GM12878 (cell line): ENCODE measurements around the gene MYOCOS. TPM values are rescaled to one million over a fixed set of nuclear protein-coding genes. Genes with fewer than 3 reads are reported as not detected.

Source experiments
- ATAC-seq: fragments of 200-7000 bp; cut with Tn5 transposase; 3 replicates; pipeline ENCODE4 v1.9.1; 2020; ENCODE audit warnings: mild to moderate bottlenecking, moderate library complexity
- BruUV-seq: library from RNA; stranded (reverse); fragments of 400-500 nt; replicated peaks from 2 replicates; lab custom pipeline; 2021; lab: Mats Ljungman, UMichigan
- CTCF ChIA-PET: fragments of 300-600 bp; sonication (Branson Sonifier 250); formaldehyde crosslinking; extraction: SDS; loops from one replicate; lab custom pipeline; 2021; ENCODE audit warnings: inconsistent platforms; lab: Yijun Ruan, JAX
- POLR2A ChIA-PET: fragments of 350-600 bp; formaldehyde crosslinking; extraction: SDS; loops from one replicate; lab custom pipeline; 2021; ENCODE audit warnings: inconsistent platforms; lab: Charles Lee
- RAD21 ChIA-PET: fragments of 300-600 bp; sonication (Branson Sonifier 250); formaldehyde crosslinking; loops from one replicate; lab custom pipeline; 2023; ENCODE audit warnings: antibody characterized with exemption; ENCODE audit not compliant: unreplicated experiment; lab: Charles Lee
- SMC1A ChIA-PET: fragments of 300-600 bp; sonication (Branson Sonifier 250); formaldehyde crosslinking; loops from one replicate; lab custom pipeline; 2023; ENCODE audit not compliant: unreplicated experiment, uncharacterized antibody; lab: Charles Lee
- DNase-seq: peaks from one replicate; pipeline ENCODE4 v3.0.0-alpha.2; 2011; ENCODE audit warnings: low read depth, low spot score
- FAIRE-seq: peaks from 3 replicates; lab custom pipeline; 2011; peaks lifted over from hg19 to GRCh38; lab: Jason Lieb, UNC
- H2AFZ ChIP-seq: 2 replicates; pipeline ENCODE4 v1.6.0; 2011; ENCODE audit warnings: low read depth, low read length, control low read depth; ENCODE audit not compliant: control insufficient read depth
- H3K27ac ChIP-seq: 2 replicates; pipeline ENCODE4 v1.5.1; 2011; ENCODE audit warnings: control low read depth; ENCODE audit not compliant: control insufficient read depth, insufficient read depth
- H3K27me3 ChIP-seq, 2 experiments: replicated peaks in 1 of 2; 2 replicates each; pipeline versions ENCODE4 v1.6.0 to v1.6.1; 2011; ENCODE audit warnings: low read length in 1 of 2; ENCODE audit not compliant: control insufficient read depth in 2 of 2, insufficient read depth in 2 of 2
- H3K36me3 ChIP-seq, 2 experiments: 2 replicates each; pipeline ENCODE4 v1.5.1; 2011; ENCODE audit warnings: low read length in 1 of 2; ENCODE audit not compliant: control insufficient read depth in 2 of 2, insufficient read depth in 2 of 2
- H3K4me1 ChIP-seq: 2 replicates; pipeline ENCODE4 v1.6.1; 2011; ENCODE audit warnings: mild to moderate bottlenecking, low read length, moderate library complexity, mixed read lengths; ENCODE audit not compliant: control insufficient read depth, insufficient read depth
- H3K4me2 ChIP-seq: 2 replicates; pipeline ENCODE4 v1.6.0; 2011; ENCODE audit warnings: control low read depth; ENCODE audit not compliant: control insufficient read depth, insufficient read depth
- H3K4me3 ChIP-seq: fragments of 200-600 bp; sonication (generic); 2 replicates; pipeline ENCODE4 v1.5.1; 2016
- H3K79me2 ChIP-seq: 2 replicates; pipeline ENCODE4 v1.6.0; 2011; ENCODE audit warnings: low read length; ENCODE audit not compliant: control insufficient read depth, insufficient read depth
- H3K9ac ChIP-seq: 2 replicates; pipeline ENCODE4 v1.8.0; 2011; ENCODE audit warnings: low read length, control low read depth, mixed read lengths; ENCODE audit not compliant: control insufficient read depth, insufficient read depth
- H3K9me3 ChIP-seq: replicated peaks from 3 replicates; pipeline ENCODE4 v1.5.1; 2011; ENCODE audit warnings: mild to moderate bottlenecking, low read length; ENCODE audit not compliant: control insufficient read depth, insufficient read depth
- H4K20me1 ChIP-seq: 2 replicates; pipeline ENCODE4 v1.6.0; 2011; ENCODE audit not compliant: control insufficient read depth, insufficient read depth
- CBX3 ChIP-seq: fragments of 200-600 bp; sonication (generic); IDR thresholded peaks from 2 replicates; pipeline ENCODE4 v1.6.1; 2016; ENCODE audit warnings: low read depth, borderline replicate concordance
- CREB1 ChIP-seq: IDR thresholded peaks from 2 replicates; pipeline ENCODE4 v1.6.1; 2012; ENCODE audit warnings: low read depth, mild to moderate bottlenecking, inconsistent platforms
- GATAD2B ChIP-seq: fragments of 450-650 bp; conservative IDR thresholded peaks from 2 replicates; pipeline ENCODE4 v1.6.1; 2017; ENCODE audit warnings: low read depth, mild to moderate bottlenecking, moderate library complexity
- HDGF ChIP-seq: fragments of 450-650 bp; IDR thresholded peaks from 2 replicates; pipeline ENCODE4 v1.6.1; 2016; ENCODE audit warnings: antibody characterized with exemption
- MYC ChIP-seq: IDR thresholded peaks from 2 replicates; pipeline ENCODE4 v1.6.1; 2011; ENCODE audit warnings: mild to moderate bottlenecking, low read length, moderate library complexity, inconsistent platforms; ENCODE audit not compliant: insufficient read depth, insufficient replicate concordance, insufficient read length, severe bottlenecking
- NBN ChIP-seq: fragments of 450-650 bp; IDR thresholded peaks from 2 replicates; pipeline ENCODE4 v1.6.1; 2016
- PAX8 ChIP-seq: fragments of 450-650 bp; IDR thresholded peaks from 2 replicates; pipeline ENCODE4 v1.6.1; 2017; ENCODE audit warnings: mild to moderate bottlenecking, moderate library complexity
- SMAD5 ChIP-seq: IDR thresholded peaks from 2 replicates; pipeline ENCODE4 v1.6.1; 2016; ENCODE audit warnings: antibody characterized with exemption, low read depth
- SRF ChIP-seq, 2 experiments: IDR thresholded peaks; 2 replicates each; pipeline ENCODE4 v1.6.1; 2011; ENCODE audit warnings: low read depth in 2 of 2, low read length in 2 of 2, mild to moderate bottlenecking in 1 of 2, moderate library complexity in 1 of 2
- TCF7 ChIP-seq: IDR thresholded peaks from 2 replicates; pipeline ENCODE4 v1.6.1; 2014; ENCODE audit warnings: antibody characterized with exemption, borderline replicate concordance
- ZNF274 ChIP-seq: IDR thresholded peaks from one replicate; pipeline ENCODE4 v1.8.0; 2011; ENCODE audit not compliant: insufficient read length, insufficient read depth
- ZZZ3 ChIP-seq: IDR thresholded peaks from 2 replicates; pipeline ENCODE4 v1.6.1; 2011; ENCODE audit warnings: low read depth; ENCODE audit not compliant: control insufficient read depth, insufficient read length
- WGBS: methylation state at CpG from one replicate; pipeline ENCODE4 v1.1.6; 2016; ENCODE audit warnings: low lambda C conversion rate; ENCODE audit not compliant: insufficient replicate concordance, insufficient coverage; ENCODE audit errors: missing lambda C conversion rate; 5-methylcytosine and 5-hydroxymethylcytosine counted together
- in situ Hi-C: fragments of 300-500 bp; cut with MboI; formaldehyde crosslinking; loops from 9 replicates; pipeline ENCODE4 v1.14.3; 2018; ENCODE audit warnings: mixed read lengths
- intact Hi-C: fragments of 100-400 bp; cut with micrococcal nuclease; formaldehyde crosslinking; loops from one replicate; pipeline ENCODE4 v1.14.2; 2022; ENCODE audit not compliant: unreplicated experiment
- polyA plus RNA-seq, 11 experiments: library from polyadenylated mRNA; depleted of rRNA in 4 of 11; unstranded in 6 of 11; stranded (reverse) in 5 of 11; fragments of >200 nt; fragmentation: Nextera tagmentation in 4 of 11; fragmentation: Illumina TruSeq in 1 of 11; extraction: Ambion mirVana in 4 of 11; extraction: Trizol in 1 of 11; gene quantifications; 1 replicate in 1 of 11; 2 replicates in 10 of 11; pipeline versions ENCODE4 v1.2.1 to v1.2.3, GENCODE V29; 2011 to 2016; ENCODE audit warnings: inconsistent platforms in 2 of 11, missing spikeins in 2 of 11, low read depth in 1 of 11
- total RNA-seq, 4 experiments: library from RNA; depleted of rRNA in 3 of 4; stranded (reverse); fragments of >200 nt in 3 of 4; fragmentation: Illumina TruSeq in 1 of 4; extraction: Trizol in 1 of 4; gene quantifications; 2 replicates each; pipeline versions ENCODE4 v1.2.1 to v1.2.3, GENCODE V29; 2013 to 2021
- TF ChIP-seq, protein P1 (sequence below): fragments of 450-650 bp; IDR thresholded peaks from 2 replicates; pipeline ENCODE4 v1.6.1; 2017; ENCODE audit warnings: low read depth, mild to moderate bottlenecking, moderate library complexity
- TF ChIP-seq, protein P2 (sequence below): fragments of 450-650 bp; IDR thresholded peaks from 2 replicates; pipeline ENCODE4 v1.6.1; 2014; ENCODE audit warnings: mild to moderate bottlenecking

The MYOCOS gene
- total and polyA plus RNA-seq, 10 of the 15 experiments (the other 5 are each of a cell fraction or from before 2014, with no cell fraction given), result 0.12 to 0.24 (median 0.16) TPM; not detected in 4

DNA sequence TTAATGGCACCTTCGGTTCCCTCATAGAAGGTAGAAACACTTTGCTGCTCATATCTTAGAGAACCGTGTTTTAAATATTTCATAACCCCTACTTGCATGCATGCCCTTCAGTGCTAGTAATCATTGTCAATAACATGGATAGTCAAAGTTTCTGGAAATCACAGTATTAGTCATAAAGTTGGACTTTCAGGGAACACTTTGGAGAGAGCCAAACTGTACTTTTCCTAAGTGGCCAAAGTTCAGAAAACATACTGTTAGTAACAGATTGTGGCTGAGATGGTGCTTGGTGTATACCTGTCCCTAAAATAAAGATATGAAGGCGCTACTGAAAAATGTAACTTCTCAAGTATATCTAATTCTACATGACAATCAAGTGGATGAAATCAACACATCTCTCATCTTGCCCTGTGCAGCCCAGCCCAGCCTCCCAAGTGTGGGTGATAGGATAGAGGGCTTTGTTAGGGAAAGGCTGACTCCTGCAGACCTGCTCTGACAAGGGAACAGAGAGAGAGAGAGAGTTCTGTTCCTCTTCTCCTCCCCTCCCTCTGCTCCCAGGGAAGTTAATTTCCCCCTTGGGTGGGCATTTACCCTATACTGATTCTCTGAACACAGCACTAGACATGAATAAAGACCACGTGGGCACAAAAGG lies 16.0 kb downstream of the MYOCOS start:
- no peak for FAIRE-seq
- intact Hi-C loops, result no loop called here
- H3K9me3 ChIP-seq, result no peaks in the 10 kb centered on the region
- no peak overlapping the region for H3K4me3 ChIP-seq
- CTCF ChIA-PET, result interaction anchor here (1.2 kb wide), 1 partner anchor 13 kb away, joined by 3 read pairs; no protein-coding TSS in a partner anchor
- no peak overlapping the region for H3K27ac ChIP-seq
- DNase-seq, result no peak
- H3K4me2 ChIP-seq, result no peak overlapping the region
- no TSS peak for BruUV-seq
- no peak overlapping the region for H3K9ac ChIP-seq
- WGBS, result 10% methylated on average over 4 of the region's 4 CpGs
- H3K27me3 ChIP-seq, result peaks cover 0 to 4% of the 10 kb centered on the region in 2 experiments; a peak in 1 of 4 replicates
- in situ Hi-C loops, result no loop called here
- no peaks in the 10 kb centered on the region for H3K4me1 ChIP-seq
- POLR2A ChIA-PET, result no interaction called here
- SMC1A ChIA-PET, result interaction anchor here (1.0 kb wide), 1 partner anchor 9 kb away, joined by 4 read pairs; no protein-coding TSS in a partner anchor
- RAD21 ChIA-PET, result no interaction called here
- no peaks in the 10 kb centered on the region for H3K79me2 ChIP-seq
- no peaks in the 10 kb centered on the region for H3K36me3 ChIP-seq
- TF ChIP-seq CREB1 (no peak), GATAD2B (no peak), TCF7 (no peak), SMAD5 (no peak), ZNF274 (no peak), NBN (no peak), HDGF (no peak), PAX8 (no peak), MYC (no peak), SRF (IDR thresholded peaks at IDR 0.05; ENCODE audit: low read depth in 2 of 2, low read length in 2 of 2) (no peak), ZZZ3 (no peak), CBX3 (no peak)
- TF ChIP-seq, protein P1, sequence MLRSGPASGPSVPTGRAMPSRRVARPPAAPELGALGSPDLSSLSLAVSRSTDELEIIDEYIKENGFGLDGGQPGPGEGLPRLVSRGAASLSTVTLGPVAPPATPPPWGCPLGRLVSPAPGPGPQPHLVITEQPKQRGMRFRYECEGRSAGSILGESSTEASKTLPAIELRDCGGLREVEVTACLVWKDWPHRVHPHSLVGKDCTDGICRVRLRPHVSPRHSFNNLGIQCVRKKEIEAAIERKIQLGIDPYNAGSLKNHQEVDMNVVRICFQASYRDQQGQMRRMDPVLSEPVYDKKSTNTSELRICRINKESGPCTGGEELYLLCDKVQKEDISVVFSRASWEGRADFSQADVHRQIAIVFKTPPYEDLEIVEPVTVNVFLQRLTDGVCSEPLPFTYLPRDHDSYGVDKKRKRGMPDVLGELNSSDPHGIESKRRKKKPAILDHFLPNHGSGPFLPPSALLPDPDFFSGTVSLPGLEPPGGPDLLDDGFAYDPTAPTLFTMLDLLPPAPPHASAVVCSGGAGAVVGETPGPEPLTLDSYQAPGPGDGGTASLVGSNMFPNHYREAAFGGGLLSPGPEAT, result no peak
- TF ChIP-seq, protein P2, sequence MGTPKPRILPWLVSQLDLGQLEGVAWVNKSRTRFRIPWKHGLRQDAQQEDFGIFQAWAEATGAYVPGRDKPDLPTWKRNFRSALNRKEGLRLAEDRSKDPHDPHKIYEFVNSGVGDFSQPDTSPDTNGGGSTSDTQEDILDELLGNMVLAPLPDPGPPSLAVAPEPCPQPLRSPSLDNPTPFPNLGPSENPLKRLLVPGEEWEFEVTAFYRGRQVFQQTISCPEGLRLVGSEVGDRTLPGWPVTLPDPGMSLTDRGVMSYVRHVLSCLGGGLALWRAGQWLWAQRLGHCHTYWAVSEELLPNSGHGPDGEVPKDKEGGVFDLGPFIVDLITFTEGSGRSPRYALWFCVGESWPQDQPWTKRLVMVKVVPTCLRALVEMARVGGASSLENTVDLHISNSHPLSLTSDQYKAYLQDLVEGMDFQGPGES, result no peak
- H2AFZ ChIP-seq, result no peak overlapping the region
- ATAC-seq, result no peak
- no peaks in the 10 kb centered on the region for H4K20me1 ChIP-seq
